ENCODE data around the gene ATAD3B.

- no peak for TF ChIP-seq E2F5 (CRISPR knock-in tag; IDR thresholded peaks at IDR 0.05)
- TF ChIP-seq CTCF (IDR thresholded peaks at IDR 0.05): no peak
- no peak for TF ChIP-seq HMGXB4 (CRISPR knock-in tag; IDR thresholded peaks at IDR 0.05)
- TF ChIP-seq, protein P1, sequence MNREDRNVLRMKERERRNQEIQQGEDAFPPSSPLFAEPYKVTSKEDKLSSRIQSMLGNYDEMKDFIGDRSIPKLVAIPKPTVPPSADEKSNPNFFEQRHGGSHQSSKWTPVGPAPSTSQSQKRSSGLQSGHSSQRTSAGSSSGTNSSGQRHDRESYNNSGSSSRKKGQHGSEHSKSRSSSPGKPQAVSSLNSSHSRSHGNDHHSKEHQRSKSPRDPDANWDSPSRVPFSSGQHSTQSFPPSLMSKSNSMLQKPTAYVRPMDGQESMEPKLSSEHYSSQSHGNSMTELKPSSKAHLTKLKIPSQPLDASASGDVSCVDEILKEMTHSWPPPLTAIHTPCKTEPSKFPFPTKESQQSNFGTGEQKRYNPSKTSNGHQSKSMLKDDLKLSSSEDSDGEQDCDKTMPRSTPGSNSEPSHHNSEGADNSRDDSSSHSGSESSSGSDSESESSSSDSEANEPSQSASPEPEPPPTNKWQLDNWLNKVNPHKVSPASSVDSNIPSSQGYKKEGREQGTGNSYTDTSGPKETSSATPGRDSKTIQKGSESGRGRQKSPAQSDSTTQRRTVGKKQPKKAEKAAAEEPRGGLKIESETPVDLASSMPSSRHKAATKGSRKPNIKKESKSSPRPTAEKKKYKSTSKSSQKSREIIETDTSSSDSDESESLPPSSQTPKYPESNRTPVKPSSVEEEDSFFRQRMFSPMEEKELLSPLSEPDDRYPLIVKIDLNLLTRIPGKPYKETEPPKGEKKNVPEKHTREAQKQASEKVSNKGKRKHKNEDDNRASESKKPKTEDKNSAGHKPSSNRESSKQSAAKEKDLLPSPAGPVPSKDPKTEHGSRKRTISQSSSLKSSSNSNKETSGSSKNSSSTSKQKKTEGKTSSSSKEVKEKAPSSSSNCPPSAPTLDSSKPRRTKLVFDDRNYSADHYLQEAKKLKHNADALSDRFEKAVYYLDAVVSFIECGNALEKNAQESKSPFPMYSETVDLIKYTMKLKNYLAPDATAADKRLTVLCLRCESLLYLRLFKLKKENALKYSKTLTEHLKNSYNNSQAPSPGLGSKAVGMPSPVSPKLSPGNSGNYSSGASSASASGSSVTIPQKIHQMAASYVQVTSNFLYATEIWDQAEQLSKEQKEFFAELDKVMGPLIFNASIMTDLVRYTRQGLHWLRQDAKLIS (CRISPR knock-in tag; IDR thresholded peaks at IDR 0.05; ENCODE audit: borderline replicate concordance): no peak
- TF ChIP-seq, protein P2, sequence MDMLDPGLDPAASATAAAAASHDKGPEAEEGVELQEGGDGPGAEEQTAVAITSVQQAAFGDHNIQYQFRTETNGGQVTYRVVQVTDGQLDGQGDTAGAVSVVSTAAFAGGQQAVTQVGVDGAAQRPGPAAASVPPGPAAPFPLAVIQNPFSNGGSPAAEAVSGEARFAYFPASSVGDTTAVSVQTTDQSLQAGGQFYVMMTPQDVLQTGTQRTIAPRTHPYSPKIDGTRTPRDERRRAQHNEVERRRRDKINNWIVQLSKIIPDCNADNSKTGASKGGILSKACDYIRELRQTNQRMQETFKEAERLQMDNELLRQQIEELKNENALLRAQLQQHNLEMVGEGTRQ (CRISPR knock-in tag; IDR thresholded peaks at IDR 0.05): no peak
- TF ChIP-seq, protein P3, sequence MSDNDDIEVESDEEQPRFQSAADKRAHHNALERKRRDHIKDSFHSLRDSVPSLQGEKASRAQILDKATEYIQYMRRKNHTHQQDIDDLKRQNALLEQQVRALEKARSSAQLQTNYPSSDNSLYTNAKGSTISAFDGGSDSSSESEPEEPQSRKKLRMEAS (CRISPR knock-in tag; IDR thresholded peaks at IDR 0.05): no peak
- TF ChIP-seq ETV6 (CRISPR knock-in tag; IDR thresholded peaks at IDR 0.05): no peak
- TF ChIP-seq, protein P4, sequence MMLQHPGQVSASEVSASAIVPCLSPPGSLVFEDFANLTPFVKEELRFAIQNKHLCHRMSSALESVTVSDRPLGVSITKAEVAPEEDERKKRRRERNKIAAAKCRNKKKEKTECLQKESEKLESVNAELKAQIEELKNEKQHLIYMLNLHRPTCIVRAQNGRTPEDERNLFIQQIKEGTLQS (CRISPR knock-in tag; conservative IDR thresholded peaks at IDR 0.05): no peak
- TF ChIP-seq JUN (CRISPR knock-in tag; IDR thresholded peaks at IDR 0.05): no peak
- TF ChIP-seq SMAD4 (CRISPR knock-in tag; IDR thresholded peaks at IDR 0.05): no peak
- TF ChIP-seq ZNF423 (CRISPR knock-in tag; IDR thresholded peaks at IDR 0.05): no peak
- no peak for TF ChIP-seq CREB1 (CRISPR knock-in tag; IDR thresholded peaks at IDR 0.05)
- TF ChIP-seq FOXP1 (CRISPR knock-in tag; IDR thresholded peaks at IDR 0.05; ENCODE audit: borderline replicate concordance): no peak
- TF ChIP-seq, protein P5, sequence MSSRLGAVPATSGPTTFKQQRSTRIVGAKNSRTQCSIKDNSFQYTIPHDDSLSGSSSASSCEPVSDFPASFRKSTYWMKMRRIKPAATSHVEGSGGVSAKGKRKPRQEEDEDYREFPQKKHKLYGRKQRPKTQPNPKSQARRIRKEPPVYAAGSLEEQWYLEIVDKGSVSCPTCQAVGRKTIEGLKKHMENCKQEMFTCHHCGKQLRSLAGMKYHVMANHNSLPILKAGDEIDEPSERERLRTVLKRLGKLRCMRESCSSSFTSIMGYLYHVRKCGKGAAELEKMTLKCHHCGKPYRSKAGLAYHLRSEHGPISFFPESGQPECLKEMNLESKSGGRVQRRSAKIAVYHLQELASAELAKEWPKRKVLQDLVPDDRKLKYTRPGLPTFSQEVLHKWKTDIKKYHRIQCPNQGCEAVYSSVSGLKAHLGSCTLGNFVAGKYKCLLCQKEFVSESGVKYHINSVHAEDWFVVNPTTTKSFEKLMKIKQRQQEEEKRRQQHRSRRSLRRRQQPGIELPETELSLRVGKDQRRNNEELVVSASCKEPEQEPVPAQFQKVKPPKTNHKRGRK (CRISPR knock-in tag; IDR thresholded peaks at IDR 0.05; ENCODE audit: borderline replicate concordance): no peak
Observed at GRCh38 chr1:1477206-1477605, 5.6 kb downstream of the ATAD3B start.

Data from WTC11 (cell line).